WTC11 (cell line): ENCODE measurements around the gene SAPCD2. TPM values are rescaled to one million over a fixed set of nuclear protein-coding genes. Genes with fewer than 3 reads are reported as not detected.

Experiments used
- ATAC-seq: fragments of 200-7000 bp; cut with Tn5 transposase; 2 replicates; pipeline ENCODE4 v1.10.0; 2021; ENCODE audit warnings: mild to moderate bottlenecking, moderate library complexity
- CTCF ChIA-PET: fragments of 300-600 bp; sonication (Branson Sonifier 250); formaldehyde crosslinking; loops from one replicate; lab custom pipeline; 2021; ENCODE audit warnings: antibody characterized with exemption; lab: Charles Lee
- POLR2A ChIA-PET: fragments of 350-600 bp; sonication (Branson Sonifier 250); formaldehyde crosslinking; loops from one replicate; lab custom pipeline; 2021; ENCODE audit warnings: antibody characterized with exemption; lab: Charles Lee
- DNase-seq: peaks from one replicate; pipeline ENCODE4 v3.0.0; 2021; ENCODE audit warnings: low spot score
- H3K27ac Mint-ChIP-seq: 2 replicates; pipeline ENCODE4 v1.8.0; 2021; ENCODE audit warnings: mixed read lengths
- H3K27me3 Mint-ChIP-seq: 2 replicates; pipeline ENCODE4 v1.8.0; 2021; ENCODE audit warnings: low read depth, mild to moderate bottlenecking, moderate library complexity, mixed read lengths
- H3K36me3 Mint-ChIP-seq: 2 replicates; pipeline ENCODE4 v1.8.0; 2021; ENCODE audit warnings: mixed read lengths
- H3K4me1 Mint-ChIP-seq: 2 replicates; pipeline ENCODE4 v1.8.0; 2022; ENCODE audit warnings: mixed read lengths
- H3K4me3 Mint-ChIP-seq: 2 replicates; pipeline ENCODE4 v1.8.0; 2021; ENCODE audit warnings: mild to moderate bottlenecking, moderate library complexity, mixed read lengths
- H3K9me3 Mint-ChIP-seq: 2 replicates; pipeline ENCODE4 v1.8.0; 2021; ENCODE audit warnings: mixed read lengths
- ATF6 ChIP-seq: sonication (generic); formaldehyde crosslinking; IDR thresholded peaks from 2 replicates; pipeline ENCODE4 v1.8.1; 2023; ENCODE audit warnings: mild to moderate bottlenecking, missing genetic modification reagents
- E2F1 ChIP-seq: sonication (generic); formaldehyde crosslinking; IDR thresholded peaks from 2 replicates; pipeline ENCODE4 v1.8.0; 2022; ENCODE audit warnings: mild to moderate bottlenecking, missing genetic modification reagents
- E2F5 ChIP-seq: sonication (generic); formaldehyde crosslinking; IDR thresholded peaks from 2 replicates; pipeline ENCODE4 v1.8.1; 2022; ENCODE audit warnings: mild to moderate bottlenecking, moderate library complexity, missing genetic modification reagents
- ERG ChIP-seq: fragments of 250-450 bp; sonication (Bioruptor Pico); IDR thresholded peaks from 2 replicates; pipeline ENCODE4 v1.8.0; 2021; ENCODE audit warnings: mild to moderate bottlenecking
- ESRRA ChIP-seq: sonication (generic); formaldehyde crosslinking; IDR thresholded peaks from 2 replicates; pipeline ENCODE4 v1.8.1; 2022; ENCODE audit warnings: mild to moderate bottlenecking, missing genetic modification reagents, borderline replicate concordance
- MAX ChIP-seq: sonication (generic); formaldehyde crosslinking; IDR thresholded peaks from 2 replicates; pipeline ENCODE4 v1.8.0; 2022; ENCODE audit warnings: mild to moderate bottlenecking, missing genetic modification reagents
- NR1H2 ChIP-seq: sonication (generic); formaldehyde crosslinking; IDR thresholded peaks from 2 replicates; pipeline ENCODE4 v1.9.0; 2021; ENCODE audit warnings: mild to moderate bottlenecking, moderate library complexity, missing genetic modification reagents
- PRDM15 ChIP-seq: sonication (generic); formaldehyde crosslinking; IDR thresholded peaks from 2 replicates; pipeline ENCODE4 v1.8.0; 2022; ENCODE audit warnings: missing genetic modification reagents
- SOX15 ChIP-seq: fragments of 250-450 bp; sonication (Bioruptor Pico); IDR thresholded peaks from 2 replicates; pipeline ENCODE4 v1.9.0; 2021; ENCODE audit warnings: mild to moderate bottlenecking
- TEAD4 ChIP-seq: sonication (generic); formaldehyde crosslinking; IDR thresholded peaks from 2 replicates; pipeline ENCODE4 v1.8.0; 2022; ENCODE audit warnings: mild to moderate bottlenecking, missing genetic modification reagents
- ZBTB43 ChIP-seq: sonication (generic); formaldehyde crosslinking; IDR thresholded peaks from 2 replicates; pipeline ENCODE4 v1.8.1; 2023; ENCODE audit warnings: mild to moderate bottlenecking, missing genetic modification reagents
- ZNF138 ChIP-seq: sonication (generic); formaldehyde crosslinking; conservative IDR thresholded peaks from 2 replicates; pipeline ENCODE4 v1.8.1; 2022; ENCODE audit warnings: mild to moderate bottlenecking, moderate library complexity, missing genetic modification reagents
- ZNF423 ChIP-seq: fragments of 250-450 bp; sonication (Bioruptor Pico); IDR thresholded peaks from 2 replicates; pipeline ENCODE4 v2.1.2; 2022; ENCODE audit warnings: mild to moderate bottlenecking, moderate library complexity
- ZNF425 ChIP-seq: fragments of 250-450 bp; sonication (Bioruptor Pico); conservative IDR thresholded peaks from 2 replicates; pipeline ENCODE4 v1.9.0; 2021; ENCODE audit warnings: mild to moderate bottlenecking
- total RNA-seq: library from RNA; stranded (reverse); gene quantifications from 3 replicates; pipeline ENCODE4 v1.2.3, GENCODE V29; 2021

The SAPCD2 gene
- total RNA-seq, 1 experiment from 2014 or later, result 67.0 TPM

- TF ChIP-seq ATF6 (CRISPR knock-in tag) (no peak), E2F1 (CRISPR knock-in tag) (no peak), E2F5 (CRISPR knock-in tag) (no peak), MAX (CRISPR knock-in tag) (no peak), ESRRA (no peak), ZNF425 (CRISPR knock-in tag) (no peak), ERG (no peak), ZNF138 (no peak), TEAD4 (CRISPR knock-in tag) (no peak), ZNF423 (CRISPR knock-in tag) (no peak), NR1H2 (no peak), PRDM15 (CRISPR knock-in tag) (no peak), SOX15 (CRISPR knock-in tag) (no peak), ZBTB43 (CRISPR knock-in tag) (no peak)
- POLR2A ChIA-PET, result interaction anchor here (0.5 to 1.4 kb wide), 3 partner anchors 44 to 122 kb away, joined by 3 to 5 read pairs (median 4); partner anchors contain the start of gene SAPCD2
- CTCF ChIA-PET, result interaction anchor here (0.5 to 2.0 kb wide), 10 partner anchors 15 to 124 kb away, joined by 3 to 12 read pairs (median 7); partner anchors contain the start of genes NPDC1 and RNF224
- DNase-seq, result no peak
- ATAC-seq, result no peak; the same call in 1 of the 2 replicates
- peaks cover 4% of the 10 kb centered on the region for H3K9me3 Mint-ChIP-seq
- no peak overlapping the region for H3K27ac Mint-ChIP-seq
- peaks cover 29% of the 10 kb centered on the region for H3K27me3 Mint-ChIP-seq
- no peaks in the 10 kb centered on the region for H3K36me3 Mint-ChIP-seq
- H3K4me1 Mint-ChIP-seq, result no peaks in the 10 kb centered on the region
- H3K4me3 Mint-ChIP-seq, result 0 out of 2 replicates have a peak overlapping the region, but pooled peaks have one; percentile 29
Observed at GRCh38 chr9:137114220-137114612, 43.9 kb upstream of the SAPCD2 start.
